Heart left ventricle (tissue), 16 donors: ENCODE data around the gene TAF13. TPM values are rescaled to one million over a fixed set of nuclear protein-coding genes. Genes with fewer than 3 reads are reported as not detected.

ENCODE experiments used
- ATAC-seq, 4 donors: fragments of 200-7000 bp; cut with Tn5 transposase; one replicate each; pipeline ENCODE4 v1.9.1; 2020 to 2022; ENCODE audit warnings: moderate library complexity in 4 of 4, mild to moderate bottlenecking in 3 of 4, moderate number of reproducible peaks in 1 of 4
- DNase-seq, 5 donors: peaks; one replicate each; pipeline ENCODE4 v3.0.0-alpha.2; 2020
- H3K27ac ChIP-seq, 12 donors: fragments of 200-600 bp; sonication (generic) in 4 of 12; one replicate each; pipeline versions ENCODE4 v1.5.0 to v1.8.0; 2016 to 2022; ENCODE audit warnings: mild to moderate bottlenecking in 2 of 12
- H3K27me3 ChIP-seq, 9 donors: fragments of 200-600 bp; sonication (generic) in 2 of 9; one replicate each; pipeline versions ENCODE4 v1.5.1 to v1.8.0; 2016 to 2022; ENCODE audit warnings: mild to moderate bottlenecking in 3 of 9
- H3K36me3 ChIP-seq, 9 donors: fragments of 200-600 bp; sonication (generic) in 2 of 9; one replicate each; pipeline versions ENCODE4 v1.5.0 to v1.8.0; 2018 to 2022; ENCODE audit warnings: mild to moderate bottlenecking in 2 of 9
- H3K4me1 ChIP-seq, 12 donors: fragments of 200-600 bp; sonication (generic) in 4 of 12; one replicate each; pipeline versions ENCODE4 v1.5.0 to v1.8.0; 2016 to 2022; ENCODE audit warnings: mild to moderate bottlenecking in 3 of 12
- H3K4me3 ChIP-seq, 12 donors: fragments of 200-600 bp; sonication (generic) in 4 of 12; one replicate each; pipeline versions ENCODE4 v1.5.0 to v1.8.0; 2017 to 2022; ENCODE audit warnings: mild to moderate bottlenecking in 9 of 12, moderate library complexity in 4 of 12
- H3K9me3 ChIP-seq, 12 donors: fragments of 200-600 bp; sonication (generic) in 4 of 12; one replicate each; pipeline versions ENCODE4 v1.5.0 to v1.8.0; 2016 to 2022; ENCODE audit warnings: mild to moderate bottlenecking in 1 of 12
- CTCF ChIP-seq, 12 donors: fragments of 200-600 bp; sonication (generic) in 4 of 12; IDR thresholded peaks; one replicate each; pipeline versions ENCODE4 v1.5.0 to v1.8.0; 2018 to 2022; ENCODE audit warnings: antibody characterized with exemption in 12 of 12, mild to moderate bottlenecking in 5 of 12
- POLR2A ChIP-seq, 2 donors: fragments of 450-650 bp; IDR thresholded peaks; one replicate each; pipeline ENCODE4 v1.6.1; 2017; ENCODE audit warnings: antibody characterized with exemption in 2 of 2, mild to moderate bottlenecking in 2 of 2, moderate library complexity in 2 of 2
- WGBS, 4 donors: extraction: QIAGEN DNeasy Blood & Tissue Kit in 2 of 4; methylation state at CpG; one replicate each; pipeline versions ENCODE4 v1.1.5 to v1.1.7; 2013 to 2018; 5-methylcytosine and 5-hydroxymethylcytosine counted together
- intact Hi-C, 10 donors: fragments of 100-400 bp; cut with DNase I; formaldehyde crosslinking; loops; one replicate each; pipeline versions ENCODE4 v1.11.1 to v1.14.2; 2022
- polyA plus RNA-seq, 2 donors: library from polyadenylated mRNA; stranded (reverse); fragments of 200-250 nt; gene quantifications; one replicate each; pipeline ENCODE4 v1.2.3, GENCODE V29; 2013
- total RNA-seq, 9 donors: library from RNA; depleted of rRNA in 2 of 9; stranded (reverse); fragments of >200 nt in 2 of 9; fragmentation: NEBNext Ultra II Directional in 3 of 9; extraction: Animal tissue kit (Norgen Biotek cat#: 25700) in 3 of 9; gene quantifications; one replicate each; pipeline versions ENCODE4 v1.1.0 to v1.2.4, GENCODE V29; 2016 to 2023
- donor health status: ischemic (EF 13 %, LVEDD 7.1; RV severe dilation, severe dysfunction).
- donor health status: healthy with polysubstance abuse.
- donor health status: DM: no; HTN: yes; CAD: no.
- donor health status: DM: no; HTN: no; CAD: no.
- donor health status: ischemic (EF 25% LVEDD 6.9; RV normal size, moderate dysfunction).
- donor health status: ischemic (EF 25% LVEDD 5.7; RV mildly dilated, moderate dysfunction).
- donor health status: healthy.
- donor health status: DM: yes; HTN: yes; CAD: no.
- donor health status: ischemic (EF 35%, LVEDD 5.7; RV mildly dilated, moderate dysfunction).
- donor health status: nonischemic (EF 11% LVEDD 7.7; RV severe dilation, severe dysfunction).
- donor health status: DM: yes; HTN: yes; CAD: no.
- donor health status: PGD.
- donor health status: ischemic (EF 29% LVEDD 5.4; RV normal size, mild dysfunction).
- donor health status: nonischemic (EF 23%, LVEDD 6.1; RV moderate dilation, normal function).

The TAF13 gene
- total and polyA plus RNA-seq, 11 donors = 34.8 to 83.9 (median 55.4) TPM

- H3K27ac ChIP-seq = peak overlapping the region; percentile 30 to 96 (median 65)
These were observed 18.6 kb upstream of the TAF13 start for GRCh38 chr1:109094377-109094803.

DNA sequence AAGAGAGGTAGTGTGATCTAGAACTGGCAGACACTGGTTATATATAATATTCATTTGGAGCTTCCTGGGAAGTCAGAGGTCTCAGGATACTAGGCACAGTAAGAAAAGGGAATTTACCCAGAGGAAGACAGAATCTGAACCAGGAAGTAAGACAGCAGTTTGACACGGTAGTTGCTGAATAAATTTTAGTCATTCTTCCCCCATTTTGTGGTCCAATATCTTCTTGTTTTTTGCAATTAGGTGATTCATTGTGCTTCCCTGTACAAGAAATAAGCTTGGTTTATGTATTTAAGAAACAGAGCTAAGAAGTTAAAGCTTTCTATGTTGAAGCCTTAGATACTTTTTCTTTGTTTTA lies 16.0 kb upstream of the TAF13 start:
- peaks cover 0 to 60% (median 32%) of the 10 kb centered on the region in 12 donors for H3K4me1 ChIP-seq
- intact Hi-C loops = loop anchor here in 2 of 10 donors (5.0 kb wide), 1 partner anchor 50 kb away; the partner anchor contains the start of gene WDR47 (in 2 of the 2)

More at GRCh38 chr1:109094377-109094803, 18.6 kb upstream of the TAF13 start:
- DNase-seq = peak in 1 of 5 donors; percentile 31
- TF ChIP-seq POLR2A (IDR thresholded peaks at IDR 0.05) (no peak), CTCF (IDR thresholded peaks at IDR 0.05) (no peak)
- Histone ChIP-seq H3K36me3 (peaks cover 0 to 48% (median 40%) of the 10 kb centered on the region in 9 donors), H3K4me1 (peaks cover 0 to 58% (median 34%) of the 10 kb centered on the region in 12 donors), H3K27me3 (no peaks in the 10 kb centered on the region), H3K4me3 (no peak overlapping the region), H3K9me3 (peaks cover 0 to 2% (median 0%) of the 10 kb centered on the region in 12 donors)
- no peak for ATAC-seq
- intact Hi-C loops = loop anchor here in 2 of 10 donors (5.0 kb wide), 1 partner anchor 52 kb away; the partner anchor contains the start of gene WDR47 (in 2 of the 2)
- 53 to 63% (median 57%) methylated on average over 7 of the region's 7 CpGs for WGBS, 4 donors

GRCh38 chr1:109091078-109091838 lies 15.5 kb upstream of the TAF13 start:
- H3K27ac ChIP-seq = peak overlapping the region; percentile 93 to 99 (median 98)
- TF ChIP-seq CTCF (IDR thresholded peaks at IDR 0.05) (no peak), POLR2A (IDR thresholded peaks at IDR 0.05) (no peak)
- peaks cover 0 to 3% (median 0%) of the 10 kb centered on the region in 12 donors for H3K9me3 ChIP-seq
- ATAC-seq (peak; percentile 53 to 72 (median 68)), DNase-seq (no peak)
- peaks cover 0 to 59% (median 28%) of the 10 kb centered on the region in 12 donors for H3K4me1 ChIP-seq
- intact Hi-C loops = loop anchor here in 2 of 10 donors (5.0 kb wide), 1 partner anchor 49 kb away; the partner anchor contains the start of gene WDR47 (in 2 of the 2)
- no peaks in the 10 kb centered on the region for H3K27me3 ChIP-seq
- H3K36me3 ChIP-seq = peaks cover 0 to 36% (median 34%) of the 10 kb centered on the region in 9 donors
- peak overlapping the region; percentile 56 to 95 (median 88) for H3K4me3 ChIP-seq
- 2 to 3% (median 3%) methylated on average over 13 of the region's 13 CpGs for WGBS, 4 donors

More for the DNA sequence above, 16.0 kb upstream of the TAF13 start:
- 0 to 8% (median 1%) methylated on average over 1 of the region's 1 CpG for WGBS, 4 donors
- peaks cover 0 to 3% (median 0%) of the 10 kb centered on the region in 12 donors for H3K9me3 ChIP-seq
- H3K36me3 ChIP-seq = peaks cover 0 to 41% (median 40%) of the 10 kb centered on the region in 9 donors
- H3K27ac ChIP-seq = peak overlapping the region in 11 of 12 donors; percentile 93 to 99 (median 98)
- H3K27me3 ChIP-seq = no peaks in the 10 kb centered on the region
- ATAC-seq (no peak), DNase-seq (no peak)
- no peak for TF ChIP-seq CTCF (IDR thresholded peaks at IDR 0.05)
- TF ChIP-seq POLR2A (IDR thresholded peaks at IDR 0.05) = no peak
- H3K4me3 ChIP-seq = peak overlapping the region; percentile 56 to 95 (median 88)
